Colonic mucosa (tissue), 4 donors: ENCODE measurements around the gene APBB3. TPM values are rescaled to one million over a fixed set of nuclear protein-coding genes. Genes with fewer than 3 reads are reported as not detected.

Source experiments
- DNase-seq: peaks from one replicate; pipeline ENCODE4 v3.0.0-alpha.2; 2020
- H3K27ac ChIP-seq: fragments of 200-600 bp; one replicate; pipeline ENCODE4 v1.8.0; 2021
- H3K27me3 ChIP-seq: fragments of 200-600 bp; one replicate; pipeline ENCODE4 v1.8.0; 2021
- H3K36me3 ChIP-seq: fragments of 200-600 bp; one replicate; pipeline ENCODE4 v1.8.0; 2021
- H3K4me1 ChIP-seq: fragments of 200-600 bp; one replicate; pipeline ENCODE4 v1.8.0; 2021; ENCODE audit warnings: mild to moderate bottlenecking
- H3K4me3 ChIP-seq: fragments of 200-600 bp; one replicate; pipeline ENCODE4 v1.8.0; 2021
- H3K9ac ChIP-seq, 2 donors: one replicate each; pipeline ENCODE4 v1.7.0; 2013; ENCODE audit warnings: control low read depth in 2 of 2, low read depth in 2 of 2, low read length in 2 of 2
- H3K9me3 ChIP-seq: fragments of 200-600 bp; one replicate; pipeline ENCODE4 v1.8.0; 2021
- CTCF ChIP-seq: fragments of 200-600 bp; IDR thresholded peaks from one replicate; pipeline ENCODE4 v1.8.0; 2022; ENCODE audit warnings: antibody characterized with exemption, mild to moderate bottlenecking
- intact Hi-C: fragments of 100-400 bp; cut with DNase I; formaldehyde crosslinking; loops from one replicate; pipeline ENCODE4 v1.14.1; 2022
- total RNA-seq, 2 donors: library from RNA; stranded (reverse); fragmentation: NEBNext Ultra II Directional in 1 of 2; extraction: Animal tissue kit (Norgen Biotek cat#: 25700) in 1 of 2; gene quantifications; one replicate each; pipeline ENCODE4 v1.2.1, GENCODE V29; 2021
- donor health status: healthy.
- donor health status: DM: no; HTN: no; CAD: no.
- donor health status: DM: no; HTN: no; CAD: no.

APBB3 gene
- 10 to 100 TPM; 11.0 to 17.0 TPM for total RNA-seq

GRCh38 chr5:140564196-140565023, at the start of gene APBB3, which contains the start of gene SLC35A4:
Gene APBB3, minus strand, starts transcription at chr5:140564598. Its CDS starts 353 bp downstream, at chr5:140564245.
Gene SLC35A4, plus strand, starts transcription at chr5:140564828. Its CDS starts 2,342 bp downstream, at chr5:140567170.
- Histone ChIP-seq H3K4me3 (peak within 1 kb of the TSS; percentile 72), H3K9ac (peak within 1 kb of the TSS; percentile 90 to 93), H3K27ac (peak within 1 kb of the TSS; percentile 90), H3K36me3 (peaks cover 8% of the 10 kb centered on the region), H3K4me1 (peaks cover 13% of the 10 kb centered on the region), H3K9me3 (no peaks in the 10 kb centered on the region), H3K27me3 (no peaks in the 10 kb centered on the region)
- TF ChIP-seq CTCF: no peak
- intact Hi-C loops: loop anchor here (2.0 to 5.0 kb wide), 2 partner anchors 68 to 76 kb away; partner anchors contain the start of gene CD14
- peak; percentile 97 for DNase-seq

- TF ChIP-seq CTCF: no peak
- no peaks in the 10 kb centered on the region for H3K9me3 ChIP-seq
- no peaks in the 10 kb centered on the region for H3K27me3 ChIP-seq
- H3K4me3 ChIP-seq: no peak overlapping the region
- H3K36me3 ChIP-seq: no peaks in the 10 kb centered on the region
- H3K9ac ChIP-seq: no peak overlapping the region
- DNase-seq: no peak
- H3K27ac ChIP-seq: no peak overlapping the region
- intact Hi-C loops: no loop called here
- peaks cover 6% of the 10 kb centered on the region for H3K4me1 ChIP-seq
Measured at GRCh38 chr5:140611020-140611521, 46.7 kb upstream of the APBB3 start.

GRCh38 chr5:140609126-140609525, 44.7 kb upstream of the APBB3 start:
- peak overlapping the region in 1 of 2 donors; percentile 47 for H3K9ac ChIP-seq
- peak; percentile 82 for DNase-seq

GRCh38 chr5:140608722-140609121, 44.3 kb upstream of the APBB3 start:
- DNase-seq: no peak
- peaks cover 6% of the 10 kb centered on the region for H3K4me1 ChIP-seq
- TF ChIP-seq CTCF: no peak
- H3K9me3 ChIP-seq: no peaks in the 10 kb centered on the region
- no peak overlapping the region for H3K4me3 ChIP-seq
- peak overlapping the region in 1 of 2 donors; percentile 47 for H3K9ac ChIP-seq
- no peaks in the 10 kb centered on the region for H3K36me3 ChIP-seq
- H3K27me3 ChIP-seq: no peaks in the 10 kb centered on the region
- H3K27ac ChIP-seq: peak overlapping the region; percentile 33
- intact Hi-C loops: no loop called here

More at GRCh38 chr5:140609126-140609525, 44.7 kb upstream of the APBB3 start:
- no peak overlapping the region for H3K4me3 ChIP-seq
- H3K27me3 ChIP-seq: no peaks in the 10 kb centered on the region
- H3K4me1 ChIP-seq: peaks cover 6% of the 10 kb centered on the region
- H3K36me3 ChIP-seq: no peaks in the 10 kb centered on the region
- intact Hi-C loops: no loop called here
- H3K9me3 ChIP-seq: no peaks in the 10 kb centered on the region
- no peak for TF ChIP-seq CTCF
- H3K27ac ChIP-seq: peak overlapping the region; percentile 33

GRCh38 chr5:140607031-140607430, 42.6 kb upstream of the APBB3 start:
- H3K36me3 ChIP-seq: no peaks in the 10 kb centered on the region
- H3K4me3 ChIP-seq: no peak overlapping the region
- TF ChIP-seq CTCF: no peak
- H3K27me3 ChIP-seq: no peaks in the 10 kb centered on the region
- H3K9me3 ChIP-seq: no peaks in the 10 kb centered on the region
- H3K9ac ChIP-seq: no peak overlapping the region
- peaks cover 6% of the 10 kb centered on the region for H3K4me1 ChIP-seq
- intact Hi-C loops: no loop called here
- H3K27ac ChIP-seq: no peak overlapping the region
- DNase-seq: no peak
